Progenitor cell of endocrine pancreas (in vitro differentiated cells): ENCODE results near the gene NUDT8. TPM values are rescaled to one million over a fixed set of nuclear protein-coding genes. Genes with fewer than 3 reads are reported as not detected.
A peak's percentile ranks its signal among the peaks of the same experiment; 100 is the strongest.

Experiments used
- DNase-seq: peaks from one replicate; pipeline ENCODE4 v3.0.0; 2021; ENCODE audit warnings: low spot score; ENCODE audit not compliant: unreplicated experiment
- H3K27ac Mint-ChIP-seq: 2 replicates; pipeline ENCODE4 v1.8.0; 2021; ENCODE audit warnings: mild to moderate bottlenecking, moderate library complexity, mixed read lengths
- H3K27me3 Mint-ChIP-seq: 2 replicates; pipeline ENCODE4 v1.8.0; 2021; ENCODE audit warnings: mixed read lengths
- H3K36me3 Mint-ChIP-seq: 2 replicates; pipeline ENCODE4 v1.8.0; 2022; ENCODE audit warnings: mixed read lengths; ENCODE audit not compliant: insufficient read depth
- H3K4me1 Mint-ChIP-seq: 2 replicates; pipeline ENCODE4 v1.8.0; 2021; ENCODE audit warnings: low read depth, mixed read lengths
- H3K4me3 Mint-ChIP-seq: 2 replicates; pipeline ENCODE4 v1.8.0; 2021; ENCODE audit warnings: low read depth, mild to moderate bottlenecking, moderate library complexity, mixed read lengths
- H3K9me3 Mint-ChIP-seq: 2 replicates; pipeline ENCODE4 v1.8.0; 2021; ENCODE audit warnings: low read depth, mixed read lengths
- CTCF ChIP-seq: fragments of 200-600 bp; sonication (generic); IDR thresholded peaks from one replicate; pipeline ENCODE4 v1.5.0; 2021; ENCODE audit warnings: antibody characterized with exemption, mild to moderate bottlenecking; ENCODE audit not compliant: unreplicated experiment
- total RNA-seq: library from RNA; stranded (reverse); gene quantifications from 2 replicates; pipeline ENCODE4 v1.2.1, GENCODE V29; 2021

Gene NUDT8
- total RNA-seq, 1 donor from 2014 or later = 5.1 TPM

- H3K4me3 Mint-ChIP-seq = no peak overlapping the region
- H3K9me3 Mint-ChIP-seq = no peaks in the 10 kb centered on the region
- TF ChIP-seq CTCF = no peak
- H3K27me3 Mint-ChIP-seq = peaks cover 4% of the 10 kb centered on the region
- H3K36me3 Mint-ChIP-seq = no peaks in the 10 kb centered on the region
- no peaks in the 10 kb centered on the region for H3K4me1 Mint-ChIP-seq
- DNase-seq = no peak
- no peak overlapping the region for H3K27ac Mint-ChIP-seq
Measured at GRCh38 chr11:67641338-67642172, 11.8 kb upstream of the NUDT8 start.

GRCh38 chr11:67640758-67641337 lies 11.1 kb upstream of the NUDT8 start:
- H3K4me3 Mint-ChIP-seq = no peak overlapping the region
- no peak for TF ChIP-seq CTCF
- no peak overlapping the region for H3K27ac Mint-ChIP-seq
- H3K4me1 Mint-ChIP-seq = no peaks in the 10 kb centered on the region
- peaks cover 4% of the 10 kb centered on the region for H3K27me3 Mint-ChIP-seq
- no peaks in the 10 kb centered on the region for H3K9me3 Mint-ChIP-seq
- DNase-seq = no peak
- H3K36me3 Mint-ChIP-seq = no peaks in the 10 kb centered on the region

- H3K36me3 Mint-ChIP-seq = no peaks in the 10 kb centered on the region
- H3K27me3 Mint-ChIP-seq = peaks cover 4% of the 10 kb centered on the region
- no peak overlapping the region for H3K27ac Mint-ChIP-seq
- H3K4me1 Mint-ChIP-seq = no peaks in the 10 kb centered on the region
- H3K9me3 Mint-ChIP-seq = no peaks in the 10 kb centered on the region
- DNase-seq = no peak
- H3K4me3 Mint-ChIP-seq = no peak overlapping the region
- peak; percentile 71 for TF ChIP-seq CTCF
Measured at GRCh38 chr11:67640021-67640757, 10.5 kb upstream of the NUDT8 start.

GRCh38 chr11:67639438-67639859 lies 9.7 kb upstream of the NUDT8 start, which contains the start of gene TBX10:
Gene TBX10, minus strand, starts transcription at chr11:67639763. Its CDS starts 291 bp downstream, at chr11:67639472.
- H3K9me3 Mint-ChIP-seq = no peaks in the 10 kb centered on the region
- no peak for TF ChIP-seq CTCF
- DNase-seq = no peak
- H3K27ac Mint-ChIP-seq = no peak within 1 kb of the TSS
- no peaks in the 10 kb centered on the region for H3K36me3 Mint-ChIP-seq
- H3K4me1 Mint-ChIP-seq = no peaks in the 10 kb centered on the region
- peaks cover 4% of the 10 kb centered on the region for H3K27me3 Mint-ChIP-seq
- no peak within 1 kb of the TSS for H3K4me3 Mint-ChIP-seq
